ENCODE results near the gene TERT.
"Not testable (repeated sequence)": the region's sequence is repeated elsewhere in the genome, so short reads cannot be mapped to it uniquely, and the experiment has no call there.

The TERT gene

DNA sequence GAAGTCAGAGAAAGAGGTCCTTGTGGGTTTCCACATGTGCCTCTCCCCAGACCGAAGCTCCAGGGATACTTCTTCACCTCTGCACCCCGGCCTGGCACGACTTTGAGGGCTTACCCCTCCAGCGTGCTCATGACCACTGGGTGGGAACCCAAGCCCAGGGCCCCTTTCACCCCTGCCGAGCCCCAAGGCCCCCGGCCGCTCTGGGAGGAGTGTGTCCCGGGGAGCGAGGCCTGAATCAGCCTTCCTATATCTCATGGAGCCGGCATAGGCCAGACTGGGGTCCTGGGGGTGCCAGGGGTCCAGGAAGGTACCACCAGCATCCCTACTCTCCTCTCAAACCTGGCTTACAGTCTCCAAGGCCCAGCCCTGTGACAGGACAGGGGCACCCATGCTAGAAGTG lies 17.1 kb downstream of the TERT start:
- no peak for DNase-seq

DNA sequence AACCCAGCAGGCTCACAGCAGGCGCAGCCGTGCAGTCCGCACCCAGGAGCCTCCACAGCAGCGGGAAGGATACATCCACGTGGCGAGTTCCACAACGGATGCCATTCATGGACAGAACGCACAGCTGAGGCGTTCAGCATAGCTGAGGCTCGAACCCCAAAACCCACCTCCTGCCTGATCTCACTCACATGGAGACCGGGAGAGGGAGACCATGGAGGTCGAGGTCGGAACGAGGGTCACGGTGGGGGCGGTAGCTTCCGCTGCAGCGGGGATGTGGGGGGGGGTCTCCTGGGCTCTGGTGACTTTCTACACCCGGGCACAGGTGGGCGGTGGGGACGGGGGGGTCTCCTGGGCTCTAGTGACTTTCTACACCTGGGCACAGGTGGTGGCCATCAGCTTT lies 17.5 kb downstream of the TERT start:
- no peak for DNase-seq

DNA sequence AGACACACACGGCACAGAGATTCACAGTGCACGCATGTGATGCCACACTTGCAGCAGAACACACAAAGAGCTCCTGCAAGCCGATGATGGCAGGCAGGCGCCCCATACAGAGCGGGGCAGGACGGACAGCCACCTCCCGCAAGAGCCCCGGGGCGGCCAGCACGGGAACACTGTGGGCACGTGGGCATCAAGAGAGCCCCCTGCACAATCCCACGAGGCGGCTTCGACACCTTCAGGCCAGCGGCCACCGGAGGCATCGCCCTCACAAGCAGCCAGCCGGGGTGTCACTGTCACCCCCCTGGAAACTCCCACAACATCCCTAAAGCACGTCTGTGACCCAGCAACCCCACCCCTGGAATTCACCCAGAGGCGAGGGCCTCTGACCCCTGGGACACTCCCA lies 17.9 kb downstream of the TERT start:
- no peak for DNase-seq

DNA sequence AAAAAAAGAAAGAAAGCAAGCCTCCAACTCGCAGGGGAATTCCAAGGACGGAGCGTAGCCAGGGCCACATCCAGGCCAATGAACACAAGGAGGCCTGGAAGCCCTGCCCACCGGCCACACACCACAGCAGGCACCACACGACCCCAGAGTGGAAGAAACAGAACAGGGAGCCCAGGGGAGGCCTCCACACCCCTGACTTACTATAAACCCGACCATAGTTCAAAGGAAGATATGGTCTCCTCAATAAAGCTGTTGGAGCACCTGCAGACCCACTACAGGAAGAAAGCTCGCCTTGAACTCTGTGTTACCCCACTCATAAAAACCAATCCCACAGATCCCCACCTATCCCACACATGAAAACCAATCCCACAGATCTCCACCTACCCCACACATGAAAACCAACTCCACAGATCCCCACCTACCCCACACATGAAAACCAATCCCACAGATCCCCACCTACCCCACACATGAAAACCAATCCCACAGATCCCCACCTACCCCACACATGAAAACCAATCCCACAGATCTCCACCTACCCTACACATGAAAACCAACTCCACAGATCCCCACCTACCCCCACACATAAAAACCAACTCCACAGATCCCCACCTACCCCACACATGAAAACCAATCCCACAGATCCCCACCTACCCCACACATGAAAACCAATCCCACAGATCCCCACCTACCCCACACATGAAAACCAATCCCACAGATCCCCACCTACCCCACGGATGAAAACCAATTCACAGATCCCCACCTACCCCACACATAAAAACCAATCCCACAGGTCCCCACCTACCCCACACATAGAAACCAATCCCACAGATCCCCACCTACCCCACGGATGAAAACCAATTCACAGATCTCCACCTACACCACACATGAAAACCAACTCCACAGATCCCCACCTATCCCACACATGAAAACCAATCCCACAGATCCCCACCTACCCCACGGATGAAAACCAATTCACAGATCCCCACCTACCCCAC lies 19.2 kb downstream of the TERT start:
- DNase-seq, result not testable (repeated sequence)

DNA sequence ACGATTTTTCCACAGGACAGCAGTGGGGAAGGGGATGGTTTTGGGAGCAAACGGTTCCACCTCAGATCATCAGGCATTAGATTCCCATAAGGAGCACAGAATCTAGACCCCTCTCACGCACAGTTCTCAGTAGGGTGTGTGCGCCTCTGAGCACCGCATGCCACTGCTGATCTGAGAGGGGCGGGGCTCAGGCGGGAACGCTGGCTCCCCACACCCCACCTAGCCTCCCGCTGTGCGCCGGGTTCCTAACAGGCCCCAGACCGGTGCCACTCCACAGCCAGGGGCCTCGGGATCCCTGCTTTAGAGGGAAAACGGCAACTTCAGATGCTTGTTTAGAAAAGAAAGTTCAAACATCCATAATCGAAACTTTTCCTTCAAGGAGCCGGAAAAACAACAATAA lies 20.4 kb downstream of the TERT start:
- no peak for DNase-seq

DNA sequence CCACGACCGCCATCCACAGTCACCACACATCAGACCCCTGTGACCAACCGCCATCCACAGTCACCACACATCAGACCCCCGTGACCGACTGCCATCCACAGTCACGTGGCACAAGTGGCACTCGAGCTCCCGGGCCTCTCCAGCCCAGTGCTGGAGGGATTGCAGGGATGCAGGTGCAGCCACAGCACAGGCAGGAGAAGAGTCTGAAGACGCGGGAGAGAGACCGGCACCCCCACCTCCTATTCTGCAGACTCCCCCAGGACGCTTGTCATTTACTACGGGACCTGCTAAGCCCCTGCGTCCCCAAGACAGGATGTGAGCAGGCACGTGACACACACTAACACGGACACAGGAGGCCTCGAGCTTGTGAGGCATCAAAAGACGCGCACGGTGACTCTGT lies 21.1 kb downstream of the TERT start:
- DNase-seq, result no peak

DNA sequence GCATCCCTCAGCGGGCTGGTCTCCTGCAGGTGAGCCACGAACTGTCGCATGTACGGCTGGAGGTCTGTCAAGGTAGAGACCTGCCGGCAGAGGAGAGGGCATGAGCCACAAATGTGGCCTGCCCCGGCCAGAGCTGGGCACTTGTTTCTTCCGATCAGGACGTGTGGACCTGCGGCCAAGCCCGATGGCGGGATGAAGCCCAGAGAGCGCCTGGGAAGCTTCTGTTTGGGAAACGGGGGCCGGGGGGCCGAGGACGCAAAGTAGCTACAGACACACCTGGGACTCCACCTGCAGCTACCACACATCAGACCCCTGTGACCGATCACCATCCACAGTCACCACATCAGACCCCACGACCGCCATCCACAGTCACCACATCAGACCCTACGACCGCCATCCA lies 22.7 kb downstream of the TERT start:
- DNase-seq, result no peak

DNA sequence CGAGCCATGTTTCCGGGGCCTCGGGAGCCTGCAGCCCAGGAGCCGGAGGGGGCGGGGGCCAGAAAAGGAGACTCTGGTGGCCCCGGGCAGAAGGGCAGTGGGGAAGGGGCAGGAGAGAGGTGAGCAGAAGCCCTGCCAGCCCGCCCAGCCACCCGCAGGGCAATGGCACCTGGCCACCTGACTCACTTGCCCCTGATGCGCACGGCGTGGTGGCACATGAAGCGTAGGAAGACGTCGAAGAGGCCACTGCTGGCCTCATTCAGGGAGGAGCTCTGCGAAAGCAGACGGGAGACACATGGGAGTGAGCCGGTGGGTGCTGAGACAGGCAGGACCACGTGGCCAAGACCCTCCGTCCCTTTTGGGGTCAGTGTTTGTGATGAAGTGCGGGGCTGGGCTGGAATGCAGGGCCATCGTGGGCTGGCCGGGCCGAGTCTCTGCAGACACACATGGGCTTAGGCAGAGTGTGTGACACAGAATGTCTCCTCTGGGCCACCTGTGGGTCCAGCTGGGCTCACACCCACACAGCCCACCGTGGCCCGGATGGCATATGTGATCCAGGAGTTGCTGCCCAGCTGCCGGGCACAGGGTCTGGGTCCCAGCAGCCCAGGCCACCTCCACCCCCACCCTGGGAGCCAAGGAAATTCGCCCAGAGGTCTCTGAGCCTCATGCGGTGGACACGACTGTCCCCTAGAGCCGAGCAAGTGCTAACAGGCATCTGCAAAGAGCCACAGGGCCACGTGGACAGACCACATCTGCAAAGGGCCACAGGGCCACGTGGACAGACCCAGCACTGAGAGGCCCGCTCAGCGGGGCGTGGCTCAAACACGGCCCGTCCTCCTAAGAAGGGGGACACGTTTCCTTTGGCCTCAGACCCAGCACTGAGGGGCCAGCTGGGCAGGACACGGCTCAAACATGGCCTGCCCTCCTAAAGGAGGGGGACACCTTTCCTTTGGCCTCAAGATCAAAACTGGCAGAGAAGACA lies 23.6 kb downstream of the TERT start:
- no peak for DNase-seq

DNA sequence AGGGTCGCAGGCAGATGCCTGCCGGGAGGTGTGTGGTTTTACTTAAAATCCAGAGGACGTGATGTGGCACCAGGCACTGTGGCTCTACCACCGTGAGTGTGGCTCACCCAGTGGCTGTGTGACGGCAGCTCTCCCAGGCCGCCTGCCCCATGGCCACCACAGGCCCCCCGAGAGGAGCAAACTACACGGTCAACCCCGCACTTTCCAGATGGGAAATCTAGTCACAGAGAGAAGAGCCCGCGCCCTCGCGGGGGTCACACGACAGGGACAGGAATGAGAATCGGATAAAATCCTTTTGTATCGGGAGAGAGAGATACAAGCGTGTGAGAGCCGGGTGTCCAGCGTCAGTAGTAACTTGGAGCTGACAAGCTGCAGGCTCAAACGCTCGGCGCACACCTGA lies 24.4 kb downstream of the TERT start:
- no peak for DNase-seq

DNA sequence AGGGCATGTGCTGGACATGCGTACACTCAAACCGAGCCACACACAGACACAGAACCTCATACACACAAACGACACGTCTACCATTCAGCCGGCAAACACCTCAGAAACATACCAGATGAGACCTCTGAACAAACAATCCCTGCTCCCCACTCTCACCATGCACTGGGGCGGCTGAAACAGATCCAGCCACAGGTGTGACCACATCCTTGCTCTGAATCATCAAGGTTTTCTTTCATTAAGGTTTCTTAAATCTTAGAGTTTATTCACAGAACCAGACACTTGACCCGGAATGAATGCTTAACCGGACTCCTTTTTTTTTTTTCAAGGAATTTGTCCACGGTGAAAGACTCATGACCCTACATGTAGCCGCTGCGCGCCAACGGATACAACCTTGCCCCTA lies 26.2 kb downstream of the TERT start:
- no peak for DNase-seq

DNA sequence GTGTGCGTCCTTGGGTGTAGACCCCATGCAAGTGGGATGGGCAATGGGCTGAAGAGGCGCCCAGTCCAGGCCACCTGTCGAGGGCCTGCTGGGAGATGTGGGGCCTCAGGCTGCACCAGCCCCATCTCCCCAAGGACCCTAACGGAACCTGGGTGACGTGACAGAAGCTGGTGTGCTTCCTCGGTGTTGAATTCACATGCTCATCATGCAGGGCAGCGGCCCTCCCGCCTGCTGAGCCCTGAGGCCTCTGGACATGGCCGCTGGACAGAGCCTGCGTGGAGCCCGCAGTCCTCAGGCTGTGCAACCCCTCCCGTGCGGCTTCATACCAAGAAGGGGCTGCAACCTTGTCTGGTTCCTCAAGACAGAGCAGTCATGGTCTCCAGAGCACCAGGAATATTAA lies 26.8 kb downstream of the TERT start:
- no peak for DNase-seq

DNA sequence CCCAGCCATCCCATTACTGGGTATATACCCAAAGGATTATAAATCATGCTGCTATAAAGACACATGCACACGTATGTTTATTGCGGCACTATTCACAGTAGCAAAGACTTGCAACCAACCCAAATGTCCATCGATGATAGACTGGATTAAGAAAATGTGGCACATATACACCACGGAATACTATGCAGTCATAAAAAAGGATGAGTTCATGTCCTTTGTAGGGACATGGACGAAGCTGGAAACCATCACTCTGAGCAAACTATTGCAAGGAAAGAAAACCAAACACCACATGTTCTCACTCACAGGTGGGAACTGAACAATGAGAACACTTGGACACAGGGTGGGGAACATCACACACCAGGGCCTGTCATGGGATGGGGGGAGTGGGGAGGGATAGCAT lies 27.4 kb downstream of the TERT start:
- not testable (repeated sequence) for DNase-seq

DNA sequence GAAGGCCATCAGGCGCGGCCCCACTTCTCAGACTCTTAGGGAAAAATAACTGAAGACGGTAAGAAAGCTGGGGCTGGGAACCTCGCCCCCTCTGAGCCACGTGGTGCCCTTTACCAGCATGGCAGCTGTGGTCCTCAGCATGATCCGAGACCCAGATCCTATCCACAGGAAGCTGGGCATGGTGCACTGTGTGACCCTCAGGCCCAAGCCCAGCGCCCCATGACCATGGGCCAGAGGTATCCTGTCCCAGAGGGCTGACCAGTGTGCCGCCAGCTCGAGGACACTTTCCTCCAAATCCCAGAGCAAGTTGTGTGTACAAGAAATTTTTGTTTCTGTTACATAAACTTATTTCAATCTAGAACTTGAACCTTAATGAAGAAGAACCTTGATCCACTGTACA lies 28.1 kb downstream of the TERT start:
- no peak for DNase-seq

DNA sequence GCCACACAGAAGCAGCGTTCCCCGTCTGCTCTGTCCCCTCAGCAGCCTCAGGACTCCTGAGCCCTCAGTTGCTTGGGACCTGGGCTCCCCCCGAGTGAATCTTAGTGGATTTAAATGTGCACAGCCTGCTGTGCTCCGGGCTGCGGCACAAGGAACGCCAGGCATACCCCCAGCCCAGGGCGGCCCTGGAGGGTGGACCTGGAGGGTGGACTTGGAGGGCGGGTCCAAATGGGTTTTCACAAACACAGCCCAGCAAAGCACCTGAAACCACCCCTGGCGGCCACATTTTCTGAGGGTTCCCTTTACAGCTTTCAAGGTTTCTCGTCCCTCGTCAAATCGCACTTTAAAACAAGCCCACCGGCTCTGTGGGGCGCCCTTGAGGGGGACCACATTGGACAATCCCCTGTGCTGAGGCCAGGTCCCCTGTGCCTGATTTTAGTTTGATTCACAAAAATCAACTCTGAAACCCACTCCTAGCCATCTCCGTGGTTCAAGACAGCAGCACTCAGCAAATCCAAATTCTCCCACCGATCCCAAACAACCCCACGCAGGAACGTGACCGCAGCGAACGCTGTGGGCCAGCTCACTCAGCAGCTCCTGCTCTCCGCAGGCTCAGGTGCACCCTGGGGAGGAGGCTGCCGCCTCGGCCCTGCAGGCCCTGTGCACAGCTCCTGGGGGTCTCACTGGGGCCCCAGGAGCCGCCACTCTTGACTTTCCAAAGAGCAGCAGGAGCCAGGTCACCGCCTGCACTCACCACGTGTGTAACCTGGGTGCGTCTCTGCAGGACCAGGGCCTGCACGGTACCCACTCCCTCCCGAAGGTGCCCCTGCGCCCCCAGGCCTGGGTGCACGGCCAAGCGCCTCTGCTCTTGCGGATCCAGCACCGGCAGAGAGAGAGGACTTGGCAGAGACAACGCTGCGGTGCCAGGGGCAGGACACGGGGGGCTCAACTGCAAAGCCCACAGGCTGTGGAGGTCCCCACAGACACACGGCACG lies 29.1 kb downstream of the TERT start:
- DNase-seq, result no peak

DNA sequence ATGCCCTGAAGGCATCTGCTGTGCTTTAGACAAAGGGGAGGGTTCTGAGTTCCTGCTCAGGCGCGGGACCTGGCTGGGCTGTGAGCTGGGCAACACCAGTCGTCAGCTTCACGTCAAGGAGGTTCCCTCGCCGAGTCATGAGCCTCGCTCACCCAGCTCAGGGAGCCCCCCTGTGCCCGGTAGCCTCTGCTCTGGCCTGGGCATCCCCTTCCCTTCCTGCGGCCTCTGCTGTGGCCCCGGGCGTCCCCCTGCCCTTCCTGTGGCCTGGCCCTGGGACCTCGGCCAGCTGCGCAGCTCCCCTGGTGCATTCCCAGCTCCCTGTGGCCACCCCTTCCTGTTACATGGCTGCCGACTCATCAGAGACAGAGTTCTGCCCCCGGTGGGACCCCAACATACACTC lies 29.8 kb downstream of the TERT start:
- no peak for DNase-seq

DNA sequence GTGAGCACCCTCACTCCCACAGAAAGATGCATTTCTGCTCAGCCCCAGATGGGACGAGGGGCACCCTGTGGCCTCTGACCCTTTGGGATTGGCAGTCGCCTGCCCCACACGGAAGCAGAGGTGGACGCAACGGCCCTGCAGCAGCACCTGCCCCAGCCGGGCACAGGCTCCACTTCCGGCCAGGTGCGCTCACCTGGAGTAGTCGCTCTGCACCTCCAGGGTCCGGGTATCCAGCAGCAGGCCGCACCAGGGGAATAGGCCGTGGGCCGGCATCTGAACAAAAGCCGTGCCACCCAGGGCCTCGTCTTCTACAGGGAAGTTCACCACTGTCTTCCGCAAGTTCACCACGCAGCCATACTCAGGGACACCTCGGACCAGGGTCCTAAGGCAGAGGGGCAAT lies 30.7 kb downstream of the TERT start:
- DNase-seq, result no peak

DNA sequence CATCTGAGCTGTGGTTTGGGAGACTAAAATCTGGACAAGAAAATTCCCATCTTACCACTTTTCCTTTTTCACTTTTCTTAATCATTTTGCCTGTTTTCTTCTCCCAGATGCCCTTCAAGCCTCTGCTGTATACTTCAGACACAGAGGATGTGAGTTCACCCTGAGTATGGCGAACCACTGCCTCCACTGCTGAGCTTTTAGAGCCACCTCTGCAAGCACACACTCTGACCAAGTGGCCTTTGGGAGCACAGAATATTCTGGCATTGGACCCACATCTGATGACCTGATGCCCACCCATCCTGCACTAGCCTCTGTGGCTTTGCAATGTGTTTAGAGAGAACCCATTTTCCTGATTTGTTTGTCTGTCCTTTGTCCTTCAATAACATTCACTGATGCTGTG lies 32.5 kb downstream of the TERT start:
- no peak for DNase-seq

DNA sequence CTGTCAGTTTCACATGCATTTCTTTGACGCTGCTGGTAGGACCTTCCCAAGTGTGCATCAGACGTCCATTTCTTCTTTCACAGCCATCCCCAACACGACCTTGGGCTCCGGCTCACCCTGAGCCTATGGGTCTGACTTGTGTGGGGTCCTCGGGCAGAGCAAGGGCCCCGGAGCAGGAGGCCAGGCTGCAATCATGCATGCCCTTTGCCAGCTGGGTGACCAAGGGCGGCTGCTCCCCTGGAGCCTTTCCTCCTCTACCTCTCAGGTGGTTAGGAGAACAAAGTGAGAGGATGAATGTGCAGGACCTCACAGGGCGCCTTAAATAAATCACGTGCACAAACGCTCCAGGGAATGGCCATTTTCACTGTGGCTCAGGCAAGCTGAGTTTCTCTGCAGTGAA lies 33.2 kb downstream of the TERT start:
- DNase-seq, result no peak

DNA sequence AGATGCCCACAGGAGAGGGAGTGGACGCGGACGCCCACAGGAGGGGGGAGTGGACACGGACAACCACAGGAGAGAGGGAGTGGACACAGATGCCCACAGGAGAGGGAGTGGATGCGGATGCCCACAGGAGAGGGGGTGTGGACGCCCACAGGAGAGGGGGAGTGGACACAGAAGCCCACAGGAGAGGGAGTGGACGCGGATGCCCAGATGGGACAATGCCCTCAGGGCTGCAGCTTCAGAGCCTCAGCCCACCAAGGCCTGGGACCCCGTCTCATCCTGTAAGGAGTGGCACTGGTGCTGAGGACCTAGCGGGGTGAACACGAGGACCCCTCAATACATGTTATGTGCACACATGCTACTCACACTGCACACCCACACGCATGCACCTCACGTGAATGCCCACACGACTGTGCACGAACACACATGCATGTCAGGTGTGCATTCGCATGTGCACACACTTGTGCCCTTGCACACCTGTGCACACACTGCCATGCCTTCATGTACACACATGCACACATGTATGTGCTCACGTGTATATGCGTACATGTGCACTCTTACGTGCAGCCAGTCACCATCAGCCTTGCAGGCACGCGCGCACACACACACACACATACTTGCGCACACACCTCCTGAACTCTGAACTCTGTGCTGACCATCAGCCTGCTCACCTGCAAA lies 34.9 kb downstream of the TERT start:
- DNase-seq, result no peak

DNA sequence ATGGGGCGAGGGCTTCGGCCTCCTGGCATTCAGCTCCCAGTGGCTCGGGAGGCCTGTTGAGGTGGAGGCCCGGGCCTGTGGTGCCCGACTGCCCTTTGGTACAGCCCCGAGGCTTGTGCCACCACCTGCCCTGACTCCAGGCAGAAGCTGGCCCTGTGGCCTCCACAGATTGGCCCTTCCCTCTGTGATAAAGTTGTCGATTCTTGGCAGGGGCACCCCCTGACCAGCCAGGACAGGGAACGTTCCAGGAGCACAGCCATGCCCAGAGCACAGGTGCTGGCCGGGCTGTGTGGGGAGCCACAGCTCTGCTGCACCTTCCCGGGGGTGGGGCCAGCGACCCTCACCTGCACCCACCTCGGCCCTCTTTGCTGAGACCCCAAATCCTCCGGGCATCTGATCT lies 37.0 kb downstream of the TERT start:
- DNase-seq, result no peak

DNA sequence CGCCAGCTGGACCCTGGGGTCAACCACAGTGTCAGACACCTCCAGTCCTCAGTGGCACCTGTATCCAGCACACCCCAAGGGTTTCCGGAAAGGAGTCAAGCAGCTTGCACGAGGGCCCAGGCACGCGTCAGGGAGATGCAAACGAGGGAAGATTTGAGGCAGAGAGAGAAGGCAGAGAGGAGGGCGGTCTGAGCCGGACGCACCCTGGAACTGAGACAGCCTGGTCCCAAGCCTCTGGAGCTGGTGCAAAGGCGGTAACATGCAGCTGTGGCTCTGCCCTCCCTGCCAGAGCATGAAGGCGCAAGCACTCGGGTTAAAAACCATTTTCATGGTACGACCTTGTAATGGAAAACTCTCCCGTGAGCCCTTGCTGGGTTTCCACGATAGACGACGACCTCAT lies 37.5 kb downstream of the TERT start:
- no peak for DNase-seq

DNA sequence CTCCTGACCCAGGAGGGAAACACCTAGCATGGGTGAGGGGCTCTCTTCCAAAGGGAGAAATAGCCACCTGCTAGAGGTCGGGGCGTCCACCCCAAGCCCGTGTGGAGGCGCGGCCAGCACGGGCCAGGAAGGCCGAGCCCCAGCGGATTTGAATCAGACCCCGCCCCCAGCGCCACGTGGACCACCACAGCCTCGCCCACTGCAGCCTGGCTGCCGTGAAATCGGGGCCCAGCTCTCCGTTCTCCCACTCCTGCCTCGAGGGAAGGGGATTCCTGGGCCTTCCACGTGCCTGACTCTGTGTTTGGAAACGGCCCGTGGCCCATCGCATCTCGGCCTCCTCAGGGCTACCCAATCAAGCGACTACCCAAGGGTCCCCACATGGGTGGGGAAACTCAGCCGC lies 38.1 kb downstream of the TERT start:
- no peak for DNase-seq
